NCI-H2029 treated with DMSO at 0.1 percent for 48 hours (cell line): ENCODE measurements around the gene AMBP.

Source experiments
- DNase-seq: peaks from one replicate; lab custom pipeline; 2025; lab: John Stamatoyannopoulos, UW

Gene AMBP

DNA sequence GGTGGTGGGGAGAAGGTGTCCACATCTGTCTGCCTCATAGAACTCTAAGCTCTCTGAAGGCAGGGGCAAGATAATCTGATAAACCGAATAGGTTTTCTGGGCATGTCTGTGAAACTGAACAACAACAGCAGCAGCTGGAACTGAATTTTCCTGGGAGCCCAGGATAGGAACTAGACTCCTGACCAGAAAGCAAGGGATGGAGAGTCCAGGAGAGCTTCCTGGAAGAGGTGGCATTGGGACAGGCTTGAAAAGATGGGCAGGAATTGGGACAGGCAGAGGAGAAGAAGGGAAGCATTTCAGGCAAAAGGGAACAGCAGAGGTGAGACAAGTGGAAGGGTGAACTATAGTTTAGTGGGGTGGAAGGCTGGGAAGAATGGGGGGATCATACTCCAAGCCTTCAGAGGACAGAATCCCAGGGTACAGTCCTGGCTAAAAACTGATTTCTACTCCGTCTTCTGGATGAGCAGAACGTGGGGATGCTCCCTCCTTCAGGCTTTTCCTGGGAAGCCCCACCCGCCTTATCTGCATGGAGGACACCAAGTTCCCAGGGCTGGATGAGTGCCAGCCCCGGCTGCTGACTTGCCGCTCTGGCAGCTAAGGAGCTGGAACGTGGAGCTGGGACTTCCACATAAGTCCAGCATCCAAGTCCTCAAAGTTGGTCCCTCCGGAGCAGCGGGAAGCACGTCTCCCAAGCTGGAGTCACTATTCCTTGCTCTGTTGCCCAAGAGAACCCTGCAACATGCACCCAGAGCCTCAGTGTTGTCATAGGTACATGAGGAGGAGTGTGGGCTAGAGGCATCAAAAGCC is 34.9 kb upstream of the AMBP start:
- DNase-seq: no peak

DNA sequence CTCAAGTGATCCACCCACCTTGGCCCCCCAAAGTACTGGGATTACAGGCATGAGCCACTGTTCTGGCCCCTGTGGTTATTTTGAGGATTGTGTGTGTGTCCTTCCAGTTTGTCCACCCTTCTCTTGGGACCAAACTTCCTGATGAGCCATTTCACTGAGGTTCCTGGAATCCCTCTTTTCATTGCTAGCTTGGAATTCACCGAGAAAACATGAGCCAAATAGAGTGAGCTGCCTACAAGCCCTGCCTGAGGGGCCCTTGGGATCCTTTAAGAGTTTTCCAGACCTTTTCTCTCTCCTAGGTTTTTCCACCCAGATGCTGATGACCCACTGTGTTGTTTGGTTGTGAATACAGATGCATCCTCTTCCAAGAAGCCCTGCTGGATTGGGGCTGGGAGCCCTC is 34.2 kb upstream of the AMBP start:
- DNase-seq: no peak

DNA sequence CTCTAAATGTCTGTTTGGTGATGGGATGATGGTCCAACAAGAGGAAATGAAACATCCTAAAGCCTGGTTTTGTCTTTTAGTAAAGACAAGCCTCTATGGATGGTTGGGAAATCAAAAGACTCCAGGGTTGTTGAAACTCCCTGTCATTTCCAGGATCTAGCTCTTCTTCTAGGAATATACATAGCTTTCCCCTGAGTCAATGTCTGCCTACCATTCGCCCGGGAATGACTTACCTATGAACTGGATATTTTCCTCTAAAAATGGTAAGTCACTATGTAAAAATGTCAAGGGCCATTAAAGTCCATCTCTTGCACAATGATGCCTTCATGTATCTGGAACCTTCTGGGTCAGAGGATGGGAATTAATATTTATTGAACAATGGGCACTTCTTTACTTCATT is 32.1 kb upstream of the AMBP start:
- DNase-seq: no peak

DNA sequence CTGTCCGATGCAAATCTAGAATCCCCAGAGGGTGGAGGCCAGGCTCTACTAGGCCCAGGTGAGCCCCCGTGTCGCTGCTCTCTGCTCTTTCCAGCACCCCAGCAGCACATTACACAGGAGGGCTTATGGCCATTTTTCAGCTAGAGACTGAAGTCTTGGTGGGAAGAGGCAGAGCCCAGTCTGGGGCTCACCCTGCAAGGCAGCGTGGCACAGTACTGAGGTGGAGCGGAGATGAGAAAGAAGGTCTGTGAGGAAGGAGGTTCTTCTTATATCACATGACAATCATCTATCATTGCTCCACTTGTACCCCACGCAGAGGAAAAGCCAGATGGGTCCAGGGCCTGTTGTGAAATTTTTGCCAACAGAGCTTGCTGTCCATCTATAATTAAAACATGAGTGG is 31.0 kb upstream of the AMBP start:
- no peak for DNase-seq

DNA sequence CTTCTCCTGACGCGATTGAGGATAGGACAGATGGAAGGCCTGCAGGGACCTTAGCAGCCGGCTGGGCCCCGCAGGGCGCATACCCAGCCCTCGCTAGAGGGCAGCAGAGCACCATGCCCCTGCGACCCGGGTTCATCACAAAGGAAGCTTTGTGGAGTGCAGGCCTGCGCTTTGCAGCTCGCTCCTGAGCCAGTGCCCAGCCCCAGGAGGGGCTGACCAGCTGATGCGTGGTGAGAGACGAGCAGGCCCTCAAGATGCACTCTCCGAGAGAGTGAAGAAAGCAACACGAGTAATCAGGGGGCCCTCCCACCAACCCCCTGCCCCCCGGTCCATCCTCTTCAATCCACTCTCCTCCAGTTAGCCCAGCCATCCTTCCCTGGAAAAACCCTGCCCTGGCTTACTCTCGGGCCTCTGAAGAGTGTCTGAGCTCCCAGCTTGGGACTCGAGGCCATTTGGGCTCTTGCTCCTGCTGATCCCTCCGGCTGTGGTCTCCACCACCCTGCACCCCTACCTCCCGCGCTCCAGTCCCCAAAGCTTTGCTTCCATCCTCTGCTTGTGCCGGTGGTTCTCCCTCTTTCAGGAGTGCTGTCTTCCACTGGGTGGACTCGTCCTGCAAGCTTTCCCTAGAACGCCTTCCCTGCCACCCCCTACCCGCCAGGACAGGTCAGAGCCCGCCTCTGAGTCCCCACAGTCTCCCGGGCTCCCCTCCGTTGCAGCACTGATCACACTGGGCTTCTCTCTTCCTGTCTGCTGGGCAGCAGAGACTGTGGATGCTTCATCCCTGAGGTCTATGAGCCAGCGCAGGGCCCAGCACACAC is 30.1 kb upstream of the AMBP start:
- peak; percentile 22 for DNase-seq

DNA sequence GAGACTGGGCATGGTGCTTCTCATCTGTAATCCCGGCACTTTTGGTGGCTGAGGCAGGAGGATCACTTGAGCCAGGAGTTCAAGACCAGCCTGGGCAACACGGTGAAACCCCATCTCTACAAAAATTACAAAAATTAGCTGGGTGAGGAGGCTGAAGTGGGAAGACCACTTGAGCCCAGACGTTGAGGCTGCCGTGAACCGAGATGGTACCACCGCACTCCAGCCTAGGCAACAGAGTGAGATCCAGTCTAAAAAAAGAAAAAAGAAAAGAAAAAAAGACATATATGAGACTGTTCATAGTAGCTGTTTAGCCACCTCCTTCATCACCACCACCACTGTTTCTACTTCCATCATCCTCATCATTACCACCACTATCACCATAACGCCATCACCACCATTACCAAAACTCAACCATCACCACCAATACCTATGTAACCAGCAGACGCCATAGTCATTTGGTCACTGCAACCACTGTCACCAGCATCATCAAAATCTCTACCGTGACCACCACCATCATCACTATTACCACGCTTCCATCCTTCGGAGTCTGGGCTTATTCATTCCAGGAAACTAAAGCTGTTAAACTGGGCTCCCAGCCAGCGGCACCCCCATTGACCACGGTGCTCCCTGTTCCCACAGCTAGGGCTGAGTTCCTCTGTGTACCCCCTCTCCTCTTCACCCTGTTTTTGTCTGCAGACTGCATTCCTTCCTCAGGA is 29.3 kb upstream of the AMBP start:
- DNase-seq: no peak

DNA sequence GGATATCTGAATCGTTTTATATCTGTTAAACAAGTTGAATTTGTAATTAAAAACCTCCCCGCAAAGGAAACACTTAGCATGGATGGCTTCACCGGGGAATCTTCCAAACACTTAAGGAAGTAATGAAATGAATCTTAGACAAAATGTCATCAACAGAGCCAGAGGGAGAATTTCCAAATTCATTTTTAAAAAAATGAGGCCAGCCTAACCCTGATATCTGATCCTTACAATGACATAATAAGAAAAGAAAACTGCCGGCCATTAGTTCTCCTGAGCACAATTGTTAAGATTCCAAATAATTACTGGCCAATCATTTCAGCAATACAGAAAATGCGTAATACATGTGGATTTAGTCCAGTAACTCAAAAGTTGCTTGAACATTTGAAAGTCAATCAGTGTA is 27.1 kb upstream of the AMBP start:
- no peak for DNase-seq

DNA sequence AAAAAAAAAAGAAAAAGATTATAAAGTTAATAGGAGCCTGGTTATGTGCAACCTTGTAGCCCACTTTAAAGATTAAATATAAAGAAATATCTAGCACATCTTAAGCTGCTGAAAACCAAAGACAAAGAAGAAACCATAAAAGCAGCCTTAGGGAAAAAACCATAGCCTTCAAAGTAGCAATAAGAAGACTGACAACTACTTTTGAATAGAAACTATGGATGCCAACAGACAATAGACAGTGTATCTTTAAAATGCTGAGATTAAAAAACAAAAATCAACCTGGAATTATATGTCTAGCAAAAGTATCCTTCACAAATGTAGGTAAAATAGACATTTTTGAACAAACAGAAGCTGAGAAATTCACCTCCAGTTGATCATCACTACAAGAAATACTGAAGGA is 24.4 kb upstream of the AMBP start:
- no peak for DNase-seq

DNA sequence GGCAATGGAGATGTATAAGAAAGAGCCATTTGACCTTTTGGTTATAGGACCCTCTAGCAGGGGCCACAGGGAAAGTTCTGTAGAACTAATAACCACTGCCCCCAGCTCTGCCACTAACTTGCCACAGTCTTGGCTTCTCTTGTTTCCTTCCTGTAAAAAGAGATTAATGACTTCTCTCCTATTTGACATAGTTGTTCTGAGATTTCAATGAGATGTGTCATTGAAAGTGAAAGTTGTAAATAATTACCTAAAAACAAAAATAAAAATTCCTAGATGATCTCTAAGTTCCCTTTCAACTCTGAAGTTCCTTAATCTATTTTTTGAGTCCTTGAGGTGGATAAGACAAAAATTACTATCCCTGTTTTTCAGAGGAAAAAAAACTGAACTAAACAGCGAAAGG is 22.4 kb upstream of the AMBP start:
- DNase-seq: no peak

DNA sequence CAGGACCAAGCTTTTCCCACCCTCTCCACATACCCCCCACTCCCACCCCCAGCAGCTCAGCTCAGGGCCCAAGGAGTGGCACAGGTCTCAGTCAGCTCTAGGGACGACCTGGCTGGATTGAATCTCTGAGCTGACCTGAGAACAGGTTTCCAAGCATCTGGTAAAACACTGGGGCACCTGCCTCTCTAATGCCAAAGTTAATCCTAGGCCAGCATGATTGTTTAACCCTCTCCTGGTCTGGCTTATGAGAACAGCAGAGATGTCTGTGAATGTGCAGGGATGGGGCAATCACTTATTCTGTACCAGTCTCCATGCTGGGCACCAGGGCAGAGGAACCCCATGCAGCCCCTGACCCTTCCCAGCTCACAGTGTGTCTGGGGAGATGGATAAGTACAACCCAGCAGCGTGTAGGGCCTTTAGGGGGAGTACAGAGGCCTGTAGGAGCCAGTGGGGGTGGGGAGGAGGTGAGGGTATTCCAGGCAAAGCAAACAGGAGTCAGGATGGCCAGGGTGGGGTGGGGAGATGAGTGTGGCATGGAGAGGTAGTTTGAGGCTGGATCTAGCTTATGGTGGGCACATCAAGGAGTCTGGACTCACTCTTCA is 21.7 kb upstream of the AMBP start:
- no peak for DNase-seq

DNA sequence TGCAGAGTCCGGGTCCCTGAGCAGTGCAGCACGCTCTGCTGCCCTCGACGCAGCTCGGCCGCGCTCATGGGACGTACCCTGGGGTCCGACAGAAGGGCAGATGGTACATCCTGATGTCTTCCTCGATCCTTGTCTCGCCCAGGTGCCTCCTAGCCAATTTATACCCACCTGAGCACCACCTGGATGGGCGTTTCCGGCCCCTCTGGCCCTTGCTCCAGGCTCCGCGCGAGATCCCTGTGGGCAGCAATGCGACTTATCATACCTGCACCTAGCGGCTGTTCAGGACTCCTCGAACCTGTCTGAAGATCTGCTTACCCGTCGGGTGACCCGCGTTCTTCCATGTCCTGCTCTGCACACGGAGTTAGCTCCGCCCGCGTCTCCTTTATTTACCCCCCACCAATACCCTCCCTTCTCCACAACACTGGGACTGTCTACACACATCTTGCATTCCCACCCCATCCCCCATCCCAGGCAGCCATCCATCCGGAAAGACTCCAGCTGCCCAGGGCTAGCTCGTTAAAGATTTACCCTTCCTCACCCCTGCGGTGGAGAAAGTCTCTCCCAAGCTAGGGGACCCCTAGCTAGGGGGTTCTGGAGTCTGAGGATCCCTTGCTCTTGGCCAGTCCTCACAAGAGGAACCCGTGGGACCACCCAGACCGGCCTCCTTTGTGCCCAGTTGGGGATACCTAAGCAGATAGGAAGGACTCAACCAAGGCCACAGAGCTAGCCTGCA is 21.0 kb upstream of the AMBP start, which contains the start of gene KIF12:
Gene KIF12 (minus strand): TSS at position 357 of the 733 bp plus-strand sequence. CDS start 16 bp downstream, at position 341.
- no peak for DNase-seq

DNA sequence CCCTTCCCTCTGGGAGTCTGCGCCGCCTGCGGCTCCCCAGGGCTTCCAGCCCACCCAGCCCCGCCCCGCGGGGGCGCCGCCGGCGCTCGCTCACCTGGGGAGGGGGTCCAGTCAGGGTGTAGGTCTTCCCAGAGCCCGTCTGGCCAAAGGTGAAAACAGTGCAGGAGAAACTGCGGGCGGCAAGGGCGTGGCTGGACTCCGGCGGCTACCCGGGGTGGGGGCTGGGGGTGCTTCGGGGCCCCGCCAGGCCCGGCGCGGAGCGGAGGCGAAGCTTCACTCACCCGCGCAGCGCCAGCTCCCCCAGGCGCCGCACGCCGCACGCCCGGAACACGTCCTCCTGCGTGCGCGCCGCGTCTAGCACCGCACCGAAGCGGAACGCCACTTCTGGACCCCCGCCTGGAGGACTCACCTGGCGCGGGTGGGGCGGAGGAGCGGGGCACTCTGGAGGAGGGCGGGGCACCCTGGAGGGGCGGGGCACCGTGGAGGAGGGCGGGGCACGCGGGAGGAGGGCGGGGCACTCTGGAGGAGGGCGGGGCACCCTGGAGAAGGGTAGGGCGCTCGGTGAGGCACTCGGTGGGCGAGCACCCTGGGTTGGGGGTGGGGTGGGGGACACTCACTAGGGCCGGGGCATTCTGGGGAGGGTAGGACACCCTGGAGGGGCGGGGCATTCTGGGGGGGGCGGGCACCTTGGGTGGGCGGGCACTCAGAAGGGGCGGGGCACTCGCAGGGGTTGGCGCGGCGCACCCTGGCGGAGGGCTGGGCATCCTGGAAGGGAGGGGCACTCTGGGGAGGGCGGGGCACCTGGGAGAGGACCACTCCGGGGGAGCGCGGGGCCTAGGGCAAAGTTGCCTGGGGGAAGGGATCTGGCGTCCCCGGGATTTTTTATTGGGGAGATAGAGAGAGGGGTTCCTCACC is 20.2 kb upstream of the AMBP start:
- peak; percentile 9 for DNase-seq

DNA sequence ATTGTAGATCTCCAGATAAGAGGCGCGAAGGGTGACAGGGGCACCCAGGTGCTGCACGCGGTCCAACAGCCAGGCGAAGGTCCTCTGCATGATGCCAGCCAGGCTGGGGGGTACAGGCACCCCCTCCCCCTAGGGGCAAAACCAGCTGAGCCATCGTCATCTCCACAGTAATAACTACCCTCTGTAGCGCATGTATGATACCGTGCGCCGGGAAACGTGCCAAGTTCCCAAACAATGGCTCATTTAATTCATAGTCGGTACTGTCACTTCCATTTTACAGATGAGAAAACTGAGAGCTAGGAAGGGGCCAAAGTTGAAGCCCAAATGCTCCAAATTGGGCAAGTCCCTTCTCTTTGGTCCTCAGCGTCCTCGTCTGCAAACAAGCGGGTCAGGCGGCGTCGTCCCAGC is 19.5 kb upstream of the AMBP start:
- no peak for DNase-seq

DNA sequence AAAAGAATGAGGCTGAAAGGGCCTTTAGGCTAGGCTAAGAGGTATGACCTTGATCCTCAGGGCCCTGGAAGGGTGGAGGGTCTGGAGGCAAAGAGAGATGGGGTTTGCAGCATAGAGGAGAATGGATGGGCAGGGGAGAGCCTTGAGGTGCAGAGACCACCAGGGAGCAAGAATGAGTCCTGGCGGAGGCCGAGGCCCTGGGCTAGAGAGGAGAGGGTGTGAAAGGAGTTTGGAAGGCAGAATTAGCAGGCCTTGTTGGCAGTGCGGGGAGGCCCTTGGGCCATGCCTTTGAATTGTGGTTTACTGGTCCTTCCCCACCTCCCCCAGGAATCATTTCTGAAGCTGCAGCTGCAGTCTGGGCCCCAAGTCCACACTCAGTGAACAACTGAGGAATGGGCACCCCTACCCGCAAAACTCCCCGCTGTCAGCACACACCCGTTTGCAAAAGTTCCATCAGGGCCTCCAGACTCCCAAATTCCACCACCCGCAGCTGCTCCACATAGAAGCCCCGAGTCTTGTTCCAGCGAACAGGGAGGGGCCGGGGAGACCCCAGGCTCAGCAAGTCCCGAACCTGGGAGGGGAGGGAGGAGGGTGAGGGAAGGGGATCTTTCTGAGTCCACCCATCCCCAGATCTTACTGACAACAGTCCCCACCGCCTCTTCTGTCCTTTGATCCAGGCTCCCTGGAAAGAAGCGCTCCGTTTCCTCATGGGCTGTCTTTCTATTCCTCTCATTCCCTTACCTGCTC is 18.9 kb upstream of the AMBP start:
- no peak for DNase-seq

DNA sequence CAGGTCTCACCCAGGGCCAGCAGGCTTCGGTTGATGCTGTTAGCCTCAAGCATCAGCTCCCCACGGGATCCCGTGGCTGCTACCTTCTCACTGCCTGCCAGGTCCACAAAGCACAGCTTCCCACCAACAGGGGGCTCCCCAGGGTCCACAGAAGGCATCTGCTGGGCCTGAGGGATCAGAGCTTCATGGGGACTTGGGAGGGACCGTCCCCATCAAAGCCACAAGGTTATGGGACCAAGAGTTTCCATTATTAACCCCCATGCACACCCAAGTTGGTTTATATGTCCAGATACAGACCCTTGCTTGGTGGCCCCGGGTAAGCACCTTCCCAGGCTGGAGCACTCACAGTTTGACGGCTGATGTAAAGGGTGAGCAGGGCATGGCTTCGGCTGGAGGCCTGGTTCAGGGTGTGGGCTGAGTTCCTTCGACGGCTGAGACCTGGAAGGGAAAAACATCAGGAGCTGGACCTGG is 18.0 kb upstream of the AMBP start:
- no peak for DNase-seq

DNA sequence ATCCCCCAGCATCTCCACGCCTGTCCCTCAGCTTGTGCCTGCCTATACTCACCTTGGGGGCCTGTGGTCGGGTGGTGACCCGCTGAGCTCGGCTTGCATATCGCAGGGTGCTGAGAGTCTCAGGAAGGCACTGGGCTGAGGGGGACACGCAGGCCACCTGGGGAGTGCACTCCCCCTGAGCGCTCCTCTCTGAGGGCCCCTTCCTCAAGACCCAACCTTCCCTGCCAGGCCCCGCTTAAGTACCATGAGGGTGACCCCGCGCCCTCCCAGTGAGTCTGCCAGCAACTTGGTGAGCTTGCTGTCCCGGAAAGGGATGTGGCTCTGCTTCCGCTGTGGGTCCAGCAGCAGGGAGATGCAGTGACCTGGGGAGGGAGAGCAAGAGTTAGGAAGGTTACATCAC is 16.9 kb upstream of the AMBP start:
- no peak for DNase-seq

DNA sequence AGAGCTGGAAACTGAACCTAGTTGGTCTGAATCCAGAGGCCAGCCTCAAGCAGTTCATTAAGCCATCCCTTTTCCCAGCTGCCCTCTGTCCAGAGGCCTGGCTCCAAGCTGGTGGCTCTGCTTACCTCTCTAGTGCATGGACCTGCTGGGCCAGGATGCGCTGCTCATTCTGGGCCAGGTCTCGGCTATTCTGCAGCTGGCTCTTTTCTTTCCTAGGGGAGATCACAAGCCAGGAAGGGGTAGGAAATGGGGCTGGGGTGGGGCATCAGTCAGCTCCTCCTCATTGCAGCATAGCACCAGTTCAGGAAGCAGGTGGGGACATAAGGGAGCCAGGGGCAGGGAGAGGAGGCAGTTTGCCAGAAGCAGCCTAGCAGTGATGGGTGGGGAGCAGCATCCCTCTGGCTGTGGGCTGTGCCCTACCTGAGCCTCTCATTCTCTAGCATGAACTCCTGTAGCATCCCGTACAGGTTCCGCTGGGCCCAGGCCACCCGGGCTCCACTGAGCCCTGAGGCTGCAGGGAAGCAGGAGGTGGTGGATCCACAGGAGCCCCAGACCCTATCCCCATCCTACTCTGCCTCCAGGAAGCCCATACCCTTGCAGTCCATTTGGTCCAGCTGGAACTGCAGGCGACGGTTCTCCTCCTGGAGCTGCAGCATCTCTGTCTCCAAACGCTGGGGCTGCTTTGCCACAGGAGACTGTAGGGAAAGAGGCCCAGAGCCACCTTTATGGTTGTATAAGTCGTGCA is 15.8 kb upstream of the AMBP start:
- no peak for DNase-seq

DNA sequence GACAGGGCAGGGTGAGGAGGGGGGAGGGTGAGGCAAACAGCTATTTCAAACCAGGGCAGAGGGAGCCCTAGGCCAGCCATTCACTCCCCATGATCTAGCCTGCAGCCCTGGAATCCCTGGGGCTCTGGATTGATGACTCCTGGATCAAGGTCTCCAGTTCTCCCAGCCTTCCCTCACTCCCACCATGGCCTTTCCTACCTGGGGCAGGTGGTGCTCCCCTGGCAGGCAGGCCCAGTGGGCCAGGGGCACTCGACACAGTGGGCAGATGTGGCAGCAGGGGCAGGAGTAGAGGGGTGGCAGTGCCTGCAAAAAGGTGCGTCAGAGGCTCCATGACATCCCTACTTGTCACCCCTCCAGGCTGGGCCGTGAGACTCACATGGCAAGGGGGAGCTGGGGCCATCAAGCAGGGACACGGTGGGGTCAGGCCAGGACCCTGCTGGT is 15.0 kb upstream of the AMBP start:
- DNase-seq: no peak

DNA sequence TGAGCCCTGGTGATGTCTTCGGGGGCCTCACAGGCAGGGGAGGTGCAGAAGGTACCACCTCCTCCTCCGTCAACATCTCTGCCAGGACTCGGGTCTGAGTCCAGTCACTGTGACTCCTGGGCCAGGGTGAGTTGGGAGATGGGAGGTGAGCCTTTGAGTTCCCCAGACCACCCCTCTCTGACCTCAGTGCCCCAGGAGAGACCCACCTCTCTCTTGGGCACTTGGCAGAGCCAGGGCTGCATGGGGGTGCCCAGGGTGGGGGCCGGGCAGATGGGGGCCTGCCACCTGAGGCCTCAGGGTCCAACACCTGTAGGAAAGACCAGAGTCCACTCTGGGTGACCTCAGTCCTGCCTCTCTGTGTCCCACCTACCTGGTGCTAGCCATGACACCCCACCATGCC is 14.2 kb upstream of the AMBP start:
- no peak for DNase-seq
